ENCODE measurements around the gene C4B. TPM values are rescaled to one million over a fixed set of nuclear protein-coding genes. Genes with fewer than 3 reads are reported as not detected.
"Not testable (repeated sequence)": the region's sequence is repeated elsewhere in the genome, so short reads cannot be mapped to it uniquely, and the experiment has no call there.

The C4B gene
- total RNA-seq, 2 experiments from 2014 or later = 3.0 to 4.0 TPM

GRCh38 chr6:32039321-32040274, 25.0 kb downstream of the C4B start:
- H3K36me3 Mint-ChIP-seq, H3K27ac Mint-ChIP-seq: not testable (repeated sequence)

GRCh38 chr6:32040299-32041049, 25.9 kb downstream of the C4B start:
- not testable (repeated sequence) for H3K4me1 Mint-ChIP-seq, H3K9me3 Mint-ChIP-seq, H3K27ac Mint-ChIP-seq, H3K27me3 Mint-ChIP-seq, H3K36me3 Mint-ChIP-seq, DNase-seq, H3K4me3 Mint-ChIP-seq

More at GRCh38 chr6:32039321-32040274, 25.0 kb downstream of the C4B start:
- not testable (repeated sequence) for H3K27me3 Mint-ChIP-seq, DNase-seq, H3K9me3 Mint-ChIP-seq, H3K4me1 Mint-ChIP-seq, H3K4me3 Mint-ChIP-seq

GRCh38 chr6:32041050-32041321, 26.4 kb downstream of the C4B start:
- not testable (repeated sequence) for DNase-seq, H3K4me3 Mint-ChIP-seq, H3K4me1 Mint-ChIP-seq, H3K36me3 Mint-ChIP-seq, H3K27me3 Mint-ChIP-seq, H3K9me3 Mint-ChIP-seq, H3K27ac Mint-ChIP-seq

- H3K4me3 Mint-ChIP-seq, H3K27ac Mint-ChIP-seq: not testable (repeated sequence)
Measured at GRCh38 chr6:32041385-32041784, 26.8 kb downstream of the C4B start.

GRCh38 chr6:32042276-32042675, 27.7 kb downstream of the C4B start:
- not testable (repeated sequence) for H3K9me3 Mint-ChIP-seq, H3K36me3 Mint-ChIP-seq

More at GRCh38 chr6:32041385-32041784, 26.8 kb downstream of the C4B start:
- H3K9me3 Mint-ChIP-seq, DNase-seq, H3K27me3 Mint-ChIP-seq, H3K36me3 Mint-ChIP-seq, H3K4me1 Mint-ChIP-seq: not testable (repeated sequence)

GRCh38 chr6:32043589-32044380, 29.2 kb downstream of the C4B start:
- not testable (repeated sequence) for H3K9me3 Mint-ChIP-seq, H3K4me3 Mint-ChIP-seq, H3K27me3 Mint-ChIP-seq, DNase-seq, H3K27ac Mint-ChIP-seq, H3K4me1 Mint-ChIP-seq, H3K36me3 Mint-ChIP-seq

More at GRCh38 chr6:32042276-32042675, 27.7 kb downstream of the C4B start:
- H3K27ac Mint-ChIP-seq, H3K4me3 Mint-ChIP-seq, DNase-seq, H3K27me3 Mint-ChIP-seq, H3K4me1 Mint-ChIP-seq: not testable (repeated sequence)

- not testable (repeated sequence) for DNase-seq, H3K27ac Mint-ChIP-seq, H3K4me1 Mint-ChIP-seq, H3K4me3 Mint-ChIP-seq, H3K36me3 Mint-ChIP-seq, H3K9me3 Mint-ChIP-seq, H3K27me3 Mint-ChIP-seq
Measured at GRCh38 chr6:32044916-32045315, 30.3 kb downstream of the C4B start.

GRCh38 chr6:32045811-32046449, 31.3 kb downstream of the C4B start:
- no peak overlapping the region for H3K27ac Mint-ChIP-seq
- H3K4me3 Mint-ChIP-seq = no peak overlapping the region
- DNase-seq = no peak
- no peaks in the 10 kb centered on the region for H3K36me3 Mint-ChIP-seq
- peaks cover 4% of the 10 kb centered on the region for H3K4me1 Mint-ChIP-seq
- H3K27me3 Mint-ChIP-seq = no peaks in the 10 kb centered on the region
- no peaks in the 10 kb centered on the region for H3K9me3 Mint-ChIP-seq

- no peaks in the 10 kb centered on the region for H3K9me3 Mint-ChIP-seq
Measured at GRCh38 chr6:32046450-32047083, 32.0 kb downstream of the C4B start.

GRCh38 chr6:32047084-32047478, 32.5 kb downstream of the C4B start:
- no peak for DNase-seq
- no peak overlapping the region for H3K27ac Mint-ChIP-seq
- no peak overlapping the region for H3K4me3 Mint-ChIP-seq
- H3K27me3 Mint-ChIP-seq = no peaks in the 10 kb centered on the region
- H3K4me1 Mint-ChIP-seq = peaks cover 4% of the 10 kb centered on the region
- no peaks in the 10 kb centered on the region for H3K9me3 Mint-ChIP-seq
- H3K36me3 Mint-ChIP-seq = no peaks in the 10 kb centered on the region

More at GRCh38 chr6:32046450-32047083, 32.0 kb downstream of the C4B start:
- no peak overlapping the region for H3K4me3 Mint-ChIP-seq
- no peaks in the 10 kb centered on the region for H3K36me3 Mint-ChIP-seq
- DNase-seq = no peak
- H3K4me1 Mint-ChIP-seq = peaks cover 4% of the 10 kb centered on the region
- no peak overlapping the region for H3K27ac Mint-ChIP-seq
- no peaks in the 10 kb centered on the region for H3K27me3 Mint-ChIP-seq

- H3K4me1 Mint-ChIP-seq = peaks cover 4% of the 10 kb centered on the region
- no peaks in the 10 kb centered on the region for H3K27me3 Mint-ChIP-seq
- no peak overlapping the region for H3K27ac Mint-ChIP-seq
- no peaks in the 10 kb centered on the region for H3K36me3 Mint-ChIP-seq
- H3K9me3 Mint-ChIP-seq = no peaks in the 10 kb centered on the region
- no peak for DNase-seq
- H3K4me3 Mint-ChIP-seq = no peak overlapping the region
Measured at GRCh38 chr6:32047539-32047854, 32.9 kb downstream of the C4B start.

- no peak overlapping the region for H3K4me3 Mint-ChIP-seq
- H3K9me3 Mint-ChIP-seq = no peaks in the 10 kb centered on the region
- no peak overlapping the region for H3K27ac Mint-ChIP-seq
- H3K36me3 Mint-ChIP-seq = no peaks in the 10 kb centered on the region
- peak; percentile 56 for DNase-seq
- H3K4me1 Mint-ChIP-seq = peaks cover 4% of the 10 kb centered on the region
- no peaks in the 10 kb centered on the region for H3K27me3 Mint-ChIP-seq
Measured at GRCh38 chr6:32047855-32048766, 33.5 kb downstream of the C4B start.

- not testable (repeated sequence) for H3K4me1 Mint-ChIP-seq, H3K36me3 Mint-ChIP-seq, H3K9me3 Mint-ChIP-seq, H3K27me3 Mint-ChIP-seq, H3K4me3 Mint-ChIP-seq, DNase-seq, H3K27ac Mint-ChIP-seq
Measured at GRCh38 chr6:32049149-32049548, 34.6 kb downstream of the C4B start.

GRCh38 chr6:32049736-32050135, 35.1 kb downstream of the C4B start:
- H3K36me3 Mint-ChIP-seq, H3K9me3 Mint-ChIP-seq, H3K4me1 Mint-ChIP-seq, H3K4me3 Mint-ChIP-seq, DNase-seq, H3K27me3 Mint-ChIP-seq, H3K27ac Mint-ChIP-seq: not testable (repeated sequence)
